Liver (tissue), 9 donors: ENCODE measurements around the gene ATP2A3. TPM values are rescaled to one million over a fixed set of nuclear protein-coding genes. Genes with fewer than 3 reads are reported as not detected.

Source experiments
- DNase-seq: peaks from one replicate; pipeline ENCODE4 v3.0.0-alpha.2; 2017; ENCODE audit warnings: low spot score
- H3K27ac ChIP-seq, 2 donors: one replicate each; pipeline ENCODE4 v1.7.0; 2013; ENCODE audit warnings: inconsistent platforms in 2 of 2, low read length in 2 of 2, control low read depth in 1 of 2, low read depth in 1 of 2, mild to moderate bottlenecking in 1 of 2
- H3K27me3 ChIP-seq, 4 donors: one replicate each; pipeline versions ENCODE4 v1.6.1 to v1.7.0; 2013; ENCODE audit warnings: low read length in 3 of 4, inconsistent platforms in 1 of 4, mild to moderate bottlenecking in 1 of 4, moderate library complexity in 1 of 4; ENCODE audit not compliant: control insufficient read depth in 4 of 4, insufficient read depth in 4 of 4
- H3K36me3 ChIP-seq, 4 donors: one replicate each; pipeline versions ENCODE4 v1.6.1 to v1.7.0; 2013; ENCODE audit warnings: low read length in 3 of 4, mild to moderate bottlenecking in 3 of 4, low read depth in 1 of 4, moderate library complexity in 1 of 4; ENCODE audit not compliant: control insufficient read depth in 4 of 4, insufficient read depth in 3 of 4
- H3K4me1 ChIP-seq, 4 donors: one replicate each; pipeline versions ENCODE4 v1.6.1 to v1.7.0; 2013; ENCODE audit warnings: low read length in 3 of 4, mild to moderate bottlenecking in 3 of 4, moderate library complexity in 1 of 4; ENCODE audit not compliant: control insufficient read depth in 4 of 4, insufficient read depth in 4 of 4
- H3K4me3 ChIP-seq, 3 donors: one replicate each; pipeline versions ENCODE4 v1.6.1 to v1.7.0; 2013; ENCODE audit warnings: low read length in 3 of 3, control low read depth in 1 of 3, low read depth in 1 of 3, mild to moderate bottlenecking in 1 of 3
- H3K9ac ChIP-seq, 2 donors: one replicate each; pipeline ENCODE4 v1.7.0; 2013; ENCODE audit warnings: low read length in 2 of 2, mild to moderate bottlenecking in 2 of 2, moderate library complexity in 2 of 2, control low read depth in 1 of 2, low read depth in 1 of 2
- H3K9me3 ChIP-seq, 4 donors: one replicate each; pipeline versions ENCODE4 v1.6.1 to v1.7.0; 2013; ENCODE audit warnings: low read length in 3 of 4; ENCODE audit not compliant: control insufficient read depth in 4 of 4
- ATF3 ChIP-seq: IDR thresholded peaks from 2 replicates; pipeline ENCODE4 v1.6.1; 2016; ENCODE audit warnings: antibody characterized with exemption
- CTCF ChIP-seq: fragments of 150-350 bp; IDR thresholded peaks from 2 replicates; pipeline ENCODE4 v1.5.1; 2017; ENCODE audit warnings: improper control_type of control experiment, low read depth, low read length; ENCODE audit not compliant: missing input control
- EGR1 ChIP-seq, 2 donors: IDR thresholded peaks; 2 replicates each; pipeline ENCODE4 v1.6.1; 2016 to 2018; ENCODE audit warnings: antibody characterized with exemption in 2 of 2, low read depth in 2 of 2
- FOXA1 ChIP-seq: IDR thresholded peaks from 2 replicates; pipeline ENCODE4 v1.6.1; 2016; ENCODE audit warnings: antibody characterized with exemption
- FOXA2 ChIP-seq: IDR thresholded peaks from 2 replicates; pipeline ENCODE4 v1.6.1; 2016; ENCODE audit warnings: antibody characterized with exemption
- GABPA ChIP-seq, 2 donors: IDR thresholded peaks in 1 of 2; conservative IDR thresholded peaks in 1 of 2; 2 replicates each; pipeline ENCODE4 v1.6.1; 2016; ENCODE audit warnings: antibody characterized with exemption in 2 of 2, mild to moderate bottlenecking in 1 of 2, moderate library complexity in 1 of 2
- HNF4A ChIP-seq, 2 donors: conservative IDR thresholded peaks; 2 replicates each; pipeline ENCODE4 v1.6.1; 2016; ENCODE audit warnings: antibody characterized with exemption in 2 of 2, mild to moderate bottlenecking in 2 of 2
- HNF4G ChIP-seq: IDR thresholded peaks from 2 replicates; pipeline ENCODE4 v1.6.1; 2016; ENCODE audit warnings: antibody characterized with exemption
- JUND ChIP-seq, 2 donors: IDR thresholded peaks; 2 replicates each; pipeline ENCODE4 v1.6.1; 2016; ENCODE audit warnings: antibody characterized with exemption in 2 of 2
- MAX ChIP-seq: IDR thresholded peaks from 2 replicates; pipeline ENCODE4 v1.6.1; 2016; ENCODE audit warnings: antibody characterized with exemption
- NR2F2 ChIP-seq: IDR thresholded peaks from 2 replicates; pipeline ENCODE4 v1.6.1; 2016; ENCODE audit warnings: antibody characterized with exemption
- RAD21 ChIP-seq, 2 donors: IDR thresholded peaks; 2 replicates each; pipeline ENCODE4 v1.6.1; 2016; ENCODE audit warnings: antibody characterized with exemption in 2 of 2, mild to moderate bottlenecking in 2 of 2
- REST ChIP-seq: IDR thresholded peaks from 2 replicates; pipeline ENCODE4 v1.6.1; 2016; ENCODE audit warnings: antibody characterized with exemption, mild to moderate bottlenecking
- RXRA ChIP-seq, 2 donors: IDR thresholded peaks; 2 replicates each; pipeline ENCODE4 v1.6.1; 2017 to 2018; ENCODE audit warnings: antibody characterized with exemption in 2 of 2, mild to moderate bottlenecking in 1 of 2
- SP1 ChIP-seq: IDR thresholded peaks from 2 replicates; pipeline ENCODE4 v1.6.1; 2018; ENCODE audit warnings: antibody characterized with exemption, mild to moderate bottlenecking
- TAF1 ChIP-seq: conservative IDR thresholded peaks from 2 replicates; pipeline ENCODE4 v1.6.1; 2016; ENCODE audit warnings: antibody characterized with exemption, mild to moderate bottlenecking
- YY1 ChIP-seq: IDR thresholded peaks from 2 replicates; pipeline ENCODE4 v1.6.1; 2016; ENCODE audit warnings: antibody characterized with exemption, mild to moderate bottlenecking
- ZBTB33 ChIP-seq: IDR thresholded peaks from 2 replicates; pipeline ENCODE4 v1.6.1; 2016; ENCODE audit warnings: antibody characterized with exemption
- WGBS: extraction: QIAGEN DNeasy Blood & Tissue Kit; methylation state at CpG from one replicate; pipeline ENCODE4 v1.1.7; 2013; 5-methylcytosine and 5-hydroxymethylcytosine counted together
- polyA plus RNA-seq, 2 donors: library from polyadenylated mRNA; stranded (reverse) in 1 of 2; unstranded in 1 of 2; fragments of 200-250 nt in 1 of 2; fragments of >200 nt in 1 of 2; fragmentation: Nextera tagmentation in 1 of 2; extraction: Ambion mirVana in 1 of 2; gene quantifications; one replicate each; pipeline versions ENCODE4 v1.2.1 to v1.2.3, GENCODE V29; 2013 to 2015
- total RNA-seq, 2 donors: library from RNA; depleted of rRNA; stranded (reverse); fragments of >200 nt; gene quantifications; one replicate each; pipeline ENCODE4 v1.2.3, GENCODE V29; 2014
- donor health status: healthy.
- donor health status: healthy.
- donor health status: healthy.
- donor health status: healthy.
- donor health status: healthy.

Gene ATP2A3
- total and polyA plus RNA-seq, 4 donors = 1.4 to 17.1 (median 3.2) TPM

- Histone ChIP-seq H3K36me3 (no peaks in the 10 kb centered on the region), H3K4me3 (no peak overlapping the region), H3K4me1 (peaks cover 0 to 4% (median 2%) of the 10 kb centered on the region in 4 donors), H3K27me3 (no peaks in the 10 kb centered on the region), H3K9me3 (no peaks in the 10 kb centered on the region), H3K27ac (no peak overlapping the region), H3K9ac (no peak overlapping the region)
- WGBS = 96% methylated on average over 2 of the region's 2 CpGs
- DNase-seq = no peak
- no peak for TF ChIP-seq NR2F2
- no peak for TF ChIP-seq SP1
- no peak for TF ChIP-seq JUND (IDR thresholded peaks at IDR 0.05)
- TF ChIP-seq RXRA (IDR thresholded peaks at IDR 0.05) = no peak
- no peak for TF ChIP-seq TAF1
- TF ChIP-seq EGR1 (IDR thresholded peaks at IDR 0.05; ENCODE audit: low read depth in 2 of 2) = no peak
- TF ChIP-seq HNF4G = no peak
- no peak for TF ChIP-seq GABPA (IDR thresholded peaks at IDR 0.05 in 1 of 2, conservative IDR thresholded peaks at IDR 0.05 in 1 of 2)
- no peak for TF ChIP-seq ZBTB33
Measured at GRCh38 chr17:3912827-3913226, 51.4 kb downstream of the ATP2A3 start.

GRCh38 chr17:3911271-3912053, 52.8 kb downstream of the ATP2A3 start:
- Histone ChIP-seq H3K36me3 (no peaks in the 10 kb centered on the region), H3K9me3 (no peaks in the 10 kb centered on the region), H3K27me3 (no peaks in the 10 kb centered on the region), H3K4me1 (peaks cover 0 to 4% (median under 1%) of the 10 kb centered on the region in 4 donors), H3K27ac (no peak overlapping the region), H3K9ac (no peak overlapping the region), H3K4me3 (no peak overlapping the region)
- TF ChIP-seq CTCF (no peak), SP1 (no peak), EGR1 (IDR thresholded peaks at IDR 0.05; ENCODE audit: low read depth in 2 of 2) (no peak), FOXA2 (no peak), MAX (no peak), RAD21 (IDR thresholded peaks at IDR 0.05) (no peak), RXRA (IDR thresholded peaks at IDR 0.05) (no peak), FOXA1 (no peak), REST (no peak), ZBTB33 (no peak), NR2F2 (no peak), GABPA (IDR thresholded peaks at IDR 0.05 in 1 of 2, conservative IDR thresholded peaks at IDR 0.05 in 1 of 2) (no peak), JUND (IDR thresholded peaks at IDR 0.05) (no peak), HNF4G (no peak), HNF4A (conservative IDR thresholded peaks at IDR 0.05) (no peak), YY1 (no peak), ATF3 (no peak)
- WGBS = 75% methylated on average over 30 of the region's 30 CpGs
- no peak for DNase-seq
